Thyroid gland (tissue), 4 donors: ENCODE results near the gene GPR162. TPM values are rescaled to one million over a fixed set of nuclear protein-coding genes. Genes with fewer than 3 reads are reported as not detected.

Experiments used
- DNase-seq, 2 donors: peaks; one replicate each; pipeline ENCODE4 v3.0.0-alpha.2; 2019
- H3K27ac ChIP-seq, 3 donors: fragments of 200-600 bp; sonication (generic); 1 replicate in 2 of 3; 2 replicates in 1 of 3; pipeline ENCODE4 v1.5.1; 2016 to 2019; ENCODE audit warnings: mild to moderate bottlenecking in 1 of 3, moderate library complexity in 1 of 3
- H3K27me3 ChIP-seq: fragments of 200-600 bp; sonication (generic); one replicate; pipeline ENCODE4 v1.5.1; 2019
- H3K36me3 ChIP-seq, 2 donors: fragments of 200-600 bp; sonication (generic); one replicate each; pipeline ENCODE4 v1.5.1; 2016 to 2019
- H3K4me1 ChIP-seq, 2 donors: fragments of 200-600 bp; sonication (generic); one replicate each; pipeline ENCODE4 v1.5.1; 2017 to 2019
- H3K4me3 ChIP-seq, 3 donors: fragments of 200-600 bp; sonication (generic); replicated peaks in 1 of 3; 1 replicate in 2 of 3; 2 replicates in 1 of 3; pipeline ENCODE4 v1.5.1; 2016; ENCODE audit warnings: mild to moderate bottlenecking in 1 of 3
- H3K9me3 ChIP-seq: fragments of 200-600 bp; sonication (generic); one replicate; pipeline ENCODE4 v1.5.1; 2017
- POLR2A ChIP-seq, 2 donors: fragments of 450-650 bp; IDR thresholded peaks; one replicate each; pipeline ENCODE4 v1.6.1; 2017; ENCODE audit warnings: antibody characterized with exemption in 2 of 2, mild to moderate bottlenecking in 2 of 2, moderate library complexity in 1 of 2
- WGBS, 2 donors: methylation state at CpG; one replicate each; pipeline ENCODE4 v1.1.5; 2017; 5-methylcytosine and 5-hydroxymethylcytosine counted together
- intact Hi-C: fragments of 100-400 bp; cut with DNase I; formaldehyde crosslinking; loops from one replicate; pipeline ENCODE4 v1.15.1; 2023
- total RNA-seq, 4 donors: library from RNA; depleted of rRNA; stranded (reverse); fragments of >200 nt; gene quantifications; one replicate each; pipeline ENCODE4 v1.2.3, GENCODE V29; 2016
- TF ChIP-seq, protein P1 (sequence below), 6 experiments: fragments of 200-600 bp in 3 of 6; fragments of 450-650 bp in 3 of 6; sonication (generic) in 3 of 6; IDR thresholded peaks; one replicate each; pipeline ENCODE4 v1.5.1; 2016 to 2019; ENCODE audit warnings: antibody characterized with exemption in 6 of 6, mild to moderate bottlenecking in 2 of 6, inconsistent platforms in 1 of 6, moderate library complexity in 1 of 6

GPR162 gene
- total RNA-seq, 4 donors from 2014 or later = 0.34 to 1.1 (median 0.56) TPM

DNA sequence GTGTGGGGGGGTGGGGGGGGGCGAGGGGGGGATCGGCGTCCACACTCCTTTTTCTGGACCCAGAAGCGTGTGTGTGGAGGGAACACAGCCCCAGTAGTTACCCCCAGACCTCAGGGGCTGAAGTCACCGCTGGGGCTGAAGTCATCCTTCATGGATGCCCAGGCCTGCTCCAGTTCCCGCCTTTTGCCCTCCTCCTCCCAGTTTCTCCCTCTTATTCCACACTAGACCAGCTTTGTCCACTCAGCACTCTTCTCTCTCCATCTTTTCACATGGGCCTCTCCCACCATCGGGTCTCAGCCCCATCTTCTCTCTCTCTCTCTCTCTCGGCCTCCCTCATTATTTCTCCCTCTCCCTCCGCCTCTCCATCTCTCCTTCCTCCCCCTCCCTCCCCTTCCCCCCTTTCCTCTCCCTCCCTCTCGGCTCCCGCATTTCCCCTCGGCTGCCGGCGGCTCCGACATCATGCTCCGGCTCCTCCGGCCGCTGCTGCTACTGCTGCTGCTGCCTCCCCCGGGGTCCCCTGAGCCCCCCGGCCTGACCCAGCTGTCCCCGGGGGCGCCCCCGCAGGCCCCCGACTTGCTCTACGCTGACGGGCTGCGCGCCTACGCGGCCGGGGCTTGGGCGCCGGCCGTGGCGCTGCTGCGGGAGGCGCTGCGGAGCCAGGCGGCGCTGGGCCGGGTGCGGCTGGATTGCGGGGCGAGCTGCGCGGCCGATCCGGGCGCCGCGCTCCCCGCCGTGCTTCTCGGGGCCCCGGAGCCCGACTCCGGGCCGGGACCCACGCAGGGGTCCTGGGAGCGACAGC, 6.6 kb downstream of the GPR162 start, which contains the start of gene P3H3:
Gene P3H3, plus strand, starts transcription at position 426 of the 799 bp plus-strand sequence. Its CDS starts 34 bp downstream, at position 460.
- intact Hi-C loops = no loop called here
- DNase-seq = peak; percentile 25 to 35

DNA sequence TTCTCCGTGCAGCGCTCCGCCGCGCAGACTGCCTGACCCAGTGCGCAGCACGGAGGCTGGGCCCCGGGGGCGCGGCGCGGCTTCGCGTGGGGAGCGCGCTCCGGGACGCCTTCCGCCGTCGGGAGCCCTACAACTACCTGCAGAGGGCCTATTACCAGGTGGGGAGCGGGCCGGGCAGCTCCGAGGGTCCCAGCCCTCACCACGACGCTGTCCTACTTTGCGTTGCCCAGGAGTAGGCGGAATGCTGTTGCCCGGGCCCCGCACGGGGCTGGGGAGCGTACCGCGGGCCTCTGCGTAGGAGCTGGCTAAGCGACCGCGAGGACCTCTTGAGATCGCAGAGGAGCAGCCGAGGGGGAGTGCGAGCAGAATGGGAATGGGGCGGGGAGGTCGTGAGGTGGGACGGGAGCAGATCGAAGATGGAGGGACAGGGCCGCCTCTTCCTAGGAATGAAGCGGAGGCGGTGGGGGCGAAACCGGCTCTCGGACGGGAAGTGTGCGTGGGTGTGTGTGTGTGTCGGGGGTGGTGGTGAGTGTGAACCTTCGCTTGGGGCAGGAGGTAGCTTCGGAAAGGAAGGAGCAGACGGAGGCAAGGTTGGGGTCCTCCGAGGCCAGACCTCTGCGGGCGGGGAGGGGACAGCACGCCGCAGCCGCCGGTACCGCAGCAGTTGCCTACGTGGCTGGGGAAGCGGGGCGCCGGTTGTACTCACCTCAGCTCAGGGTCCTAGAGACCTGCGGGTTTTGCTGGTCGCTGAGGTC, 7.3 kb downstream of the GPR162 start:
- Histone ChIP-seq H3K27ac (peak overlapping the region; percentile 70 to 80 (median 73)), H3K9me3 (no peaks in the 10 kb centered on the region), H3K4me3 (peak overlapping the region; percentile 61 to 93 (median 88)), H3K27me3 (no peaks in the 10 kb centered on the region), H3K36me3 (no peaks in the 10 kb centered on the region), H3K4me1 (peaks cover 8 to 11% of the 10 kb centered on the region in 2 donors)
- DNase-seq = peak; percentile 61 to 71
- TF ChIP-seq, protein P1, sequence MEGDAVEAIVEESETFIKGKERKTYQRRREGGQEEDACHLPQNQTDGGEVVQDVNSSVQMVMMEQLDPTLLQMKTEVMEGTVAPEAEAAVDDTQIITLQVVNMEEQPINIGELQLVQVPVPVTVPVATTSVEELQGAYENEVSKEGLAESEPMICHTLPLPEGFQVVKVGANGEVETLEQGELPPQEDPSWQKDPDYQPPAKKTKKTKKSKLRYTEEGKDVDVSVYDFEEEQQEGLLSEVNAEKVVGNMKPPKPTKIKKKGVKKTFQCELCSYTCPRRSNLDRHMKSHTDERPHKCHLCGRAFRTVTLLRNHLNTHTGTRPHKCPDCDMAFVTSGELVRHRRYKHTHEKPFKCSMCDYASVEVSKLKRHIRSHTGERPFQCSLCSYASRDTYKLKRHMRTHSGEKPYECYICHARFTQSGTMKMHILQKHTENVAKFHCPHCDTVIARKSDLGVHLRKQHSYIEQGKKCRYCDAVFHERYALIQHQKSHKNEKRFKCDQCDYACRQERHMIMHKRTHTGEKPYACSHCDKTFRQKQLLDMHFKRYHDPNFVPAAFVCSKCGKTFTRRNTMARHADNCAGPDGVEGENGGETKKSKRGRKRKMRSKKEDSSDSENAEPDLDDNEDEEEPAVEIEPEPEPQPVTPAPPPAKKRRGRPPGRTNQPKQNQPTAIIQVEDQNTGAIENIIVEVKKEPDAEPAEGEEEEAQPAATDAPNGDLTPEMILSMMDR (IDR thresholded peaks at IDR 0.05) = peak in 1 of 6 experiments; percentile 4
- peak in 1 of 2 donors; percentile 67 for TF ChIP-seq POLR2A (IDR thresholded peaks at IDR 0.05)
- intact Hi-C loops = no loop called here
- WGBS, 2 donors = 1 to 2% methylated on average over 31 to 41 of the region's 71 CpGs

More for the DNA sequence above, 6.6 kb downstream of the GPR162 start, which contains the start of gene P3H3:
- WGBS, 2 donors = 2% methylated on average over 22 to 24 of the region's 60 CpGs
- TF ChIP-seq POLR2A (IDR thresholded peaks at IDR 0.05) = peak in 1 of 2 donors; percentile 24
- TF ChIP-seq, protein P1 (IDR thresholded peaks at IDR 0.05) = peak in 1 of 6 experiments; percentile 18
- peak within 1 kb of the TSS; percentile 70 to 80 (median 73) for H3K27ac ChIP-seq
- H3K9me3 ChIP-seq = no peaks in the 10 kb centered on the region
- H3K36me3 ChIP-seq = no peaks in the 10 kb centered on the region
- H3K4me1 ChIP-seq = peaks cover 8 to 11% of the 10 kb centered on the region in 2 donors
- H3K4me3 ChIP-seq = peak within 1 kb of the TSS; percentile 61 to 93 (median 88)
- H3K27me3 ChIP-seq = no peaks in the 10 kb centered on the region

DNA sequence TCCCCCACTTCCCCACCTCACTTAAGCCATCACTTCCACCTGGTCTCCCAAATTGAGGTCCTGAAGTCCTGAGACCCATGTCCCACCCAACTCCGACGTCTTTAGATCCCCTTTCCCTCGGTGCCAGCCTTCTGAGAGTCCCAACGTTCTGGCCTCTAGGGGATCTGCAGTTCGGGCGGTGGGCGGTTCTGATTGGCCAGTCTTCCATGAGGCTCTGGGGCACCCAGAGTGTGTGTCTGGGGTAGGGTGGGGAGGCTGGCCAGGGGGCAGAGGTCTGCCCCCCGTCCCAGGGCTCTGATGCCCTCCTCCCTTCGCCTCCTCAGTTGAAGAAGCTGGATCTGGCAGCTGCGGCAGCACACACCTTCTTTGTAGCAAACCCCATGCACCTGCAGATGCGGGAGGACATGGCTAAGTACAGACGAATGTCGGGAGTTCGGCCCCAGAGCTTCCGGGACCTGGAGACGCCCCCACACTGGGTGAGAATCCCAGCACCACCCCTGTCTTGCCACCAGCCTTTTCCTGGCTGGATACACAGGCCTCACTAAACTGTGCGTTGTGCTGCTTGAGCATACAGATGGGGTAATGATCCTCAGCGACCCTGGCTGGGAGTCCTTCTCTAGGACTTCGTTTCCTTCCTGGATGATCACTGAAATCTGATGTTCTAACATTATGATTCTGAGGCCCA, 8.1 kb downstream of the GPR162 start:
- peak overlapping the region in 2 of 3 donors; percentile 61 to 93 for H3K4me3 ChIP-seq
- TF ChIP-seq, protein P1 (IDR thresholded peaks at IDR 0.05) = peak in 2 of 6 experiments; percentile 14 to 19
- no peak for TF ChIP-seq POLR2A (IDR thresholded peaks at IDR 0.05)

DNA sequence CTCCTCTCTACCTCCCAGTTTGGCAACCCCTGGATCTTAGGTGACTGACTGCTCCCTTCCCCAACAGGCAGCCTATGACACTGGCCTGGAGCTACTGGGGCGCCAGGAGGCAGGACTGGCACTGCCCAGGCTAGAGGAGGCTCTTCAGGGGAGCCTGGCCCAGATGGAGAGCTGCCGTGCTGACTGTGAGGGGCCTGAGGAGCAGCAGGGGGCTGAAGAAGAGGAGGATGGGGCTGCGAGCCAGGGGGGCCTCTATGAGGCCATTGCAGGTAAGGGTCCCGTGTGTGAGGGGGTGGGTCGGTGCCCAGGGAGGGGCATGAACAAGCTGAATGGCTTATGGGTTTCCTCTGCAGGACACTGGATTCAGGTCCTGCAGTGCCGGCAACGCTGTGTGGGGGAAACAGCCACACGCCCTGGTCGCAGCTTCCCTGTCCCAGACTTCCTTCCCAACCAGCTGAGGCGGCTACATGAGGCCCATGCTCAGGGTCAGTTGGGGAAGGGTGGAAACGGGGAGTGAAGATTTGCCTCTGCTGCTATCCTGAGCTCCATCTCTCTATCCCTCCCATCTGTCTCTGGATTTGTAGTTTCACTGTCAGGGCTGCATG, 8.8 kb downstream of the GPR162 start:
- H3K9me3 ChIP-seq = no peaks in the 10 kb centered on the region
- TF ChIP-seq POLR2A (IDR thresholded peaks at IDR 0.05) = no peak
- TF ChIP-seq, protein P1 (IDR thresholded peaks at IDR 0.05) = no peak
- DNase-seq = no peak
- peaks cover 8 to 11% of the 10 kb centered on the region in 2 donors for H3K4me1 ChIP-seq
- H3K4me3 ChIP-seq = no peak overlapping the region
- H3K36me3 ChIP-seq = no peaks in the 10 kb centered on the region
- H3K27me3 ChIP-seq = no peaks in the 10 kb centered on the region
- H3K27ac ChIP-seq = no peak overlapping the region
- 82 to 93% methylated on average over 9 to 11 of the region's 11 CpGs for WGBS, 2 donors
- intact Hi-C loops = loop anchor here (10.0 kb wide), 1 partner anchor 206 kb away; no protein-coding TSS in a partner anchor

More for the DNA sequence above, 8.1 kb downstream of the GPR162 start:
- Histone ChIP-seq H3K9me3 (no peaks in the 10 kb centered on the region), H3K27ac (peak overlapping the region in 2 of 3 donors; percentile 70 to 80), H3K27me3 (no peaks in the 10 kb centered on the region), H3K36me3 (no peaks in the 10 kb centered on the region), H3K4me1 (peaks cover 8 to 11% of the 10 kb centered on the region in 2 donors)
- DNase-seq = no peak
- intact Hi-C loops = loop anchor here (10.0 kb wide), 1 partner anchor 205 kb away; no protein-coding TSS in a partner anchor
- WGBS, 2 donors = 53 to 57% methylated on average over 10 to 16 of the region's 19 CpGs
